Measurements from ENCODE around the gene HDAC8. TPM values are rescaled to one million over a fixed set of nuclear protein-coding genes. Genes with fewer than 3 reads are reported as not detected.
"Not testable (repeated sequence)": the region's sequence is repeated elsewhere in the genome, so short reads cannot be mapped to it uniquely, and the experiment has no call there.

Gene HDAC8
- total RNA-seq, 1 experiment from 2014 or later: 33.5 TPM

- ChIA-PET POLR2A (no interaction called here), CTCF (interaction anchor here (0.5 kb wide), 1 partner anchor 34 kb away, joined by 3 read pairs; no protein-coding TSS in a partner anchor)
- H3K4me1 ChIP-seq (ENCODE audit: control insufficient read depth, insufficient read depth, low read length): no peaks in the 10 kb centered on the region
- H3K4me3 ChIP-seq (ENCODE audit: low read depth in 2 of 2, low read length in 2 of 2): no peak overlapping the region
- H3K27ac ChIP-seq (ENCODE audit: low read length): no peak overlapping the region
- no peaks in the 10 kb centered on the region for H3K9me3 ChIP-seq (ENCODE audit: control insufficient read depth, insufficient read depth, low read depth, low read length)
- no peaks in the 10 kb centered on the region for H3K27me3 ChIP-seq (ENCODE audit: control insufficient read depth, insufficient read depth, low read length)
- no peaks in the 10 kb centered on the region for H3K36me3 ChIP-seq (ENCODE audit: control insufficient read depth, insufficient read depth, low read length)
- in situ Hi-C loops (cut with HindIII; ENCODE audit: low pct_unique_long_range_greater_than_20kb, low sequenced_read_pairs): no loop called here
- DNase-seq (ENCODE audit: low read depth, low spot score): no peak
- ATAC-seq: no peak
- no TSS peak for BruUV-seq (replicated peaks)
- intact Hi-C loops (cut with micrococcal nuclease; ENCODE audit: unreplicated experiment): no loop called here
- TF ChIP-seq TCF7L2 (IDR thresholded peaks at IDR 0.05; ENCODE audit: low read depth, low read length): no peak
- TF ChIP-seq POLR2AphosphoS5 (IDR thresholded peaks at IDR 0.05; ENCODE audit: low read depth, low read length): no peak
Measured at GRCh38 chrX:72326605-72327300, 245.9 kb downstream of the HDAC8 start.

GRCh38 chrX:72319651-72320050 is 253.0 kb downstream of the HDAC8 start:
- H3K4me3 ChIP-seq (ENCODE audit: low read depth in 2 of 2, low read length in 2 of 2); CTCF ChIA-PET; H3K27ac ChIP-seq (ENCODE audit: low read length); H3K27me3 ChIP-seq (ENCODE audit: control insufficient read depth, insufficient read depth, low read length); H3K36me3 ChIP-seq (ENCODE audit: control insufficient read depth, insufficient read depth, low read length); DNase-seq (ENCODE audit: low read depth, low spot score); POLR2A ChIA-PET; BruUV-seq (replicated peaks); H3K9me3 ChIP-seq (ENCODE audit: control insufficient read depth, insufficient read depth, low read depth, low read length); ATAC-seq; in situ Hi-C loops (cut with HindIII; ENCODE audit: low pct_unique_long_range_greater_than_20kb, low sequenced_read_pairs); intact Hi-C loops (cut with micrococcal nuclease; ENCODE audit: unreplicated experiment); H3K4me1 ChIP-seq (ENCODE audit: control insufficient read depth, insufficient read depth, low read length): not testable (repeated sequence)

- Histone ChIP-seq H3K4me3 (ENCODE audit: low read depth in 2 of 2, low read length in 2 of 2) (no peak overlapping the region), H3K36me3 (ENCODE audit: control insufficient read depth, insufficient read depth, low read length) (no peaks in the 10 kb centered on the region), H3K27ac (ENCODE audit: low read length) (no peak overlapping the region), H3K27me3 (ENCODE audit: control insufficient read depth, insufficient read depth, low read length) (no peaks in the 10 kb centered on the region), H3K4me1 (ENCODE audit: control insufficient read depth, insufficient read depth, low read length) (no peaks in the 10 kb centered on the region), H3K9me3 (ENCODE audit: control insufficient read depth, insufficient read depth, low read depth, low read length) (no peaks in the 10 kb centered on the region)
- POLR2A ChIA-PET: no interaction called here
- TF ChIP-seq REST (IDR thresholded peaks at IDR 0.05; ENCODE audit: insufficient read depth in 1 of 2, low read depth in 2 of 2, low read length in 1 of 2): no peak
- no peak for TF ChIP-seq SIN3A (IDR thresholded peaks at IDR 0.05; ENCODE audit: borderline replicate concordance, insufficient read depth, low read depth, low read length)
- TF ChIP-seq, protein P1, sequence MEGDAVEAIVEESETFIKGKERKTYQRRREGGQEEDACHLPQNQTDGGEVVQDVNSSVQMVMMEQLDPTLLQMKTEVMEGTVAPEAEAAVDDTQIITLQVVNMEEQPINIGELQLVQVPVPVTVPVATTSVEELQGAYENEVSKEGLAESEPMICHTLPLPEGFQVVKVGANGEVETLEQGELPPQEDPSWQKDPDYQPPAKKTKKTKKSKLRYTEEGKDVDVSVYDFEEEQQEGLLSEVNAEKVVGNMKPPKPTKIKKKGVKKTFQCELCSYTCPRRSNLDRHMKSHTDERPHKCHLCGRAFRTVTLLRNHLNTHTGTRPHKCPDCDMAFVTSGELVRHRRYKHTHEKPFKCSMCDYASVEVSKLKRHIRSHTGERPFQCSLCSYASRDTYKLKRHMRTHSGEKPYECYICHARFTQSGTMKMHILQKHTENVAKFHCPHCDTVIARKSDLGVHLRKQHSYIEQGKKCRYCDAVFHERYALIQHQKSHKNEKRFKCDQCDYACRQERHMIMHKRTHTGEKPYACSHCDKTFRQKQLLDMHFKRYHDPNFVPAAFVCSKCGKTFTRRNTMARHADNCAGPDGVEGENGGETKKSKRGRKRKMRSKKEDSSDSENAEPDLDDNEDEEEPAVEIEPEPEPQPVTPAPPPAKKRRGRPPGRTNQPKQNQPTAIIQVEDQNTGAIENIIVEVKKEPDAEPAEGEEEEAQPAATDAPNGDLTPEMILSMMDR (IDR thresholded peaks at IDR 0.05): no peak
- no peak for TF ChIP-seq TCF7L2 (IDR thresholded peaks at IDR 0.05; ENCODE audit: low read depth, low read length)
- no peak for TF ChIP-seq POLR2AphosphoS5 (IDR thresholded peaks at IDR 0.05; ENCODE audit: low read depth, low read length)
- no TSS peak for BruUV-seq (replicated peaks)
- in situ Hi-C loops (cut with HindIII; ENCODE audit: low pct_unique_long_range_greater_than_20kb, low sequenced_read_pairs): no loop called here
- intact Hi-C loops (cut with micrococcal nuclease; ENCODE audit: unreplicated experiment): no loop called here
- CTCF ChIA-PET: no interaction called here
- ATAC-seq (no peak), DNase-seq (ENCODE audit: low read depth, low spot score) (no peak)
Measured at GRCh38 chrX:72317139-72317538, 255.5 kb downstream of the HDAC8 start.
